ENCODE measurements around the gene MAPK8IP2.

- TF ChIP-seq CTCF (IDR thresholded peaks at IDR 0.05), result no peak
- no peak for TF ChIP-seq EZH2 (IDR thresholded peaks at IDR 0.05)
These were observed 9.5 kb downstream of the MAPK8IP2 start for GRCh38 chr22:50610041-50610451.
